22Rv1 (cell line): Measurements from ENCODE around the gene CUL4A.
"Not testable (repeated sequence)": the region's sequence is repeated elsewhere in the genome, so short reads cannot be mapped to it uniquely, and the experiment has no call there.

Experiments
- ZFX ChIP-seq: fragments of 450-650 bp; IDR thresholded peaks from 2 replicates; pipeline ENCODE4 v1.6.1; 2017; ENCODE audit warnings: antibody characterized with exemption, borderline replicate concordance
- TF ChIP-seq, protein P1 (sequence below): fragments of 450-650 bp; IDR thresholded peaks from 2 replicates; pipeline ENCODE4 v1.5.1; 2017; ENCODE audit warnings: mild to moderate bottlenecking

DNA sequence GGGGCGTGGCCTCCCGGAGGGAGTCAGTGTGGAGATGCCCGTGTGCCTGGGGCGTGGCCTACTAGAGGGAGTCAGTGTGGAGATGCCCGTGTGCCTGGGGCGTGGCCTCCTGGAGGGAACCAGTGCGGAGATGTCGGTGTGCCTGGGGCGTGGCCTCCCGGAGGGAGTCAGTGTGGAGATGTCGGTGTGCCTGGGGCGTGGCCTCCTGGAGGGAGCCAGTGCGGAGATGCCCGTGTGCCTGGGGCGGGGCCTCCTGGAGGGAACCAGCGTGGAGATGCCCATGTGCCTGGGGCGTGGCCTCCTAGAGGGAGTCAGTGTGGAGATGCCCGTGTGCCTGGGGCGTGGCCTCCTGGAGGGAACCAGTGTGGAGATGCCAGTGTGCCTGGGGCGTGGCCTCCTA lies 104.7 kb downstream of the CUL4A start:
- TF ChIP-seq, protein P1, sequence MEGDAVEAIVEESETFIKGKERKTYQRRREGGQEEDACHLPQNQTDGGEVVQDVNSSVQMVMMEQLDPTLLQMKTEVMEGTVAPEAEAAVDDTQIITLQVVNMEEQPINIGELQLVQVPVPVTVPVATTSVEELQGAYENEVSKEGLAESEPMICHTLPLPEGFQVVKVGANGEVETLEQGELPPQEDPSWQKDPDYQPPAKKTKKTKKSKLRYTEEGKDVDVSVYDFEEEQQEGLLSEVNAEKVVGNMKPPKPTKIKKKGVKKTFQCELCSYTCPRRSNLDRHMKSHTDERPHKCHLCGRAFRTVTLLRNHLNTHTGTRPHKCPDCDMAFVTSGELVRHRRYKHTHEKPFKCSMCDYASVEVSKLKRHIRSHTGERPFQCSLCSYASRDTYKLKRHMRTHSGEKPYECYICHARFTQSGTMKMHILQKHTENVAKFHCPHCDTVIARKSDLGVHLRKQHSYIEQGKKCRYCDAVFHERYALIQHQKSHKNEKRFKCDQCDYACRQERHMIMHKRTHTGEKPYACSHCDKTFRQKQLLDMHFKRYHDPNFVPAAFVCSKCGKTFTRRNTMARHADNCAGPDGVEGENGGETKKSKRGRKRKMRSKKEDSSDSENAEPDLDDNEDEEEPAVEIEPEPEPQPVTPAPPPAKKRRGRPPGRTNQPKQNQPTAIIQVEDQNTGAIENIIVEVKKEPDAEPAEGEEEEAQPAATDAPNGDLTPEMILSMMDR, result not testable (repeated sequence)
- TF ChIP-seq ZFX, result not testable (repeated sequence)
